Uterus (tissue), 4 donors: Measurements from ENCODE around the gene CCL27. TPM values are rescaled to one million over a fixed set of nuclear protein-coding genes. Genes with fewer than 3 reads are reported as not detected.
A peak's percentile ranks its signal among the peaks of the same experiment; 100 is the strongest.

Experiments used
- DNase-seq, 2 donors: peaks; one replicate each; pipeline ENCODE4 v3.0.0-alpha.2; 2019 to 2020
- H3K27ac ChIP-seq, 2 donors: fragments of 200-600 bp; sonication (generic); 1 replicate in 1 of 2; 2 replicates in 1 of 2; pipeline ENCODE4 v1.5.1; 2016 to 2018
- H3K27me3 ChIP-seq, 2 donors: fragments of 200-600 bp; sonication (generic); one replicate each; pipeline ENCODE4 v1.5.1; 2018 to 2019; ENCODE audit warnings: control low read depth in 1 of 2
- H3K36me3 ChIP-seq, 2 donors: fragments of 200-600 bp; sonication (generic); one replicate each; pipeline ENCODE4 v1.5.1; 2019; ENCODE audit warnings: control low read depth in 1 of 2
- H3K4me1 ChIP-seq, 2 donors: fragments of 200-600 bp; sonication (generic); one replicate each; pipeline ENCODE4 v1.5.1; 2018 to 2019; ENCODE audit warnings: control low read depth in 1 of 2
- H3K4me3 ChIP-seq, 2 donors: fragments of 200-600 bp; sonication (generic); 1 replicate in 1 of 2; 2 replicates in 1 of 2; pipeline ENCODE4 v1.5.1; 2018 to 2019; ENCODE audit warnings: mild to moderate bottlenecking in 1 of 2
- H3K9me3 ChIP-seq, 2 donors: fragments of 200-600 bp; sonication (generic); one replicate each; pipeline ENCODE4 v1.5.1; 2019; ENCODE audit warnings: control low read depth in 1 of 2
- CTCF ChIP-seq, 4 experiments: fragments of 200-600 bp in 2 of 4; fragments of 450-650 bp in 2 of 4; sonication (generic) in 2 of 4; IDR thresholded peaks; one replicate each; pipeline ENCODE4 v1.5.1; 2016 to 2019; ENCODE audit warnings: antibody characterized with exemption in 4 of 4, mild to moderate bottlenecking in 2 of 4, moderate library complexity in 1 of 4
- POLR2A ChIP-seq, 2 donors: fragments of 450-650 bp; IDR thresholded peaks; one replicate each; pipeline ENCODE4 v1.6.1; 2016; ENCODE audit warnings: antibody characterized with exemption in 2 of 2, mild to moderate bottlenecking in 1 of 2, moderate library complexity in 1 of 2
- intact Hi-C: fragments of 100-400 bp; cut with DNase I; formaldehyde crosslinking; loops from one replicate; pipeline ENCODE4 v1.15.1; 2023; ENCODE audit warnings: low total_unique reads
- total RNA-seq, 4 donors: library from RNA; depleted of rRNA in 3 of 4; stranded (reverse); fragments of >200 nt in 3 of 4; gene quantifications; one replicate each; pipeline versions ENCODE4 v1.1.0 to v1.2.4, GENCODE V29; 2014 to 2023
- donor health status: DM: yes; HTN: yes; CAD: no.

CCL27 gene
- total RNA-seq, 4 donors from 2014 or later, result not detected

- TF ChIP-seq CTCF (IDR thresholded peaks at IDR 0.05) (no peak), POLR2A (IDR thresholded peaks at IDR 0.05) (no peak)
- no peak overlapping the region for H3K27ac ChIP-seq
- no peak overlapping the region for H3K4me3 ChIP-seq
- H3K4me1 ChIP-seq, result no peaks in the 10 kb centered on the region
- no peaks in the 10 kb centered on the region for H3K9me3 ChIP-seq
- intact Hi-C loops, result no loop called here
- H3K36me3 ChIP-seq, result no peaks in the 10 kb centered on the region
- H3K27me3 ChIP-seq, result no peaks in the 10 kb centered on the region
- no peak for DNase-seq
Measured at GRCh38 chr9:34663303-34663605, 797 bp upstream of the CCL27 start.

- intact Hi-C loops, result no loop called here
- DNase-seq, result no peak
- Histone ChIP-seq H3K4me3 (no peak overlapping the region), H3K27me3 (no peaks in the 10 kb centered on the region), H3K27ac (no peak overlapping the region), H3K9me3 (no peaks in the 10 kb centered on the region), H3K36me3 (no peaks in the 10 kb centered on the region), H3K4me1 (peaks cover 0 to 9% of the 10 kb centered on the region in 2 donors)
- TF ChIP-seq CTCF (IDR thresholded peaks at IDR 0.05), result no peak
- no peak for TF ChIP-seq POLR2A (IDR thresholded peaks at IDR 0.05)
Measured at GRCh38 chr9:34659592-34660253, 2.7 kb downstream of the CCL27 start.

- Histone ChIP-seq H3K36me3 (no peaks in the 10 kb centered on the region), H3K27ac (no peak overlapping the region), H3K9me3 (no peaks in the 10 kb centered on the region), H3K27me3 (no peaks in the 10 kb centered on the region), H3K4me1 (peaks cover 0 to 13% of the 10 kb centered on the region in 2 donors), H3K4me3 (no peak overlapping the region)
- intact Hi-C loops, result no loop called here
- TF ChIP-seq POLR2A (IDR thresholded peaks at IDR 0.05) (no peak), CTCF (IDR thresholded peaks at IDR 0.05) (no peak)
- DNase-seq, result no peak
Measured at GRCh38 chr9:34658461-34658860, 4.0 kb downstream of the CCL27 start.

- no peak for DNase-seq
- no peak overlapping the region for H3K4me3 ChIP-seq
- H3K27me3 ChIP-seq, result no peaks in the 10 kb centered on the region
- H3K27ac ChIP-seq, result peak overlapping the region in 1 of 2 donors; percentile 40
- TF ChIP-seq POLR2A (IDR thresholded peaks at IDR 0.05), result no peak
- intact Hi-C loops, result no loop called here
- H3K9me3 ChIP-seq, result no peaks in the 10 kb centered on the region
- H3K36me3 ChIP-seq, result no peaks in the 10 kb centered on the region
- peaks cover 0 to 27% of the 10 kb centered on the region in 2 donors for H3K4me1 ChIP-seq
Measured at GRCh38 chr9:34656992-34657391, 5.5 kb downstream of the CCL27 start.

GRCh38 chr9:34655394-34655793 lies 7.1 kb downstream of the CCL27 start:
- peak overlapping the region; percentile 77 to 81 for H3K27ac ChIP-seq
- H3K4me3 ChIP-seq, result no peak overlapping the region
- peaks cover 0 to 38% of the 10 kb centered on the region in 2 donors for H3K4me1 ChIP-seq
- no peaks in the 10 kb centered on the region for H3K36me3 ChIP-seq
- DNase-seq, result no peak
- TF ChIP-seq CTCF (IDR thresholded peaks at IDR 0.05) (no peak), POLR2A (IDR thresholded peaks at IDR 0.05) (no peak)
- H3K27me3 ChIP-seq, result no peaks in the 10 kb centered on the region
- no peaks in the 10 kb centered on the region for H3K9me3 ChIP-seq
- intact Hi-C loops, result no loop called here
